Measurements from ENCODE around the gene COL4A1. TPM values are rescaled to one million over a fixed set of nuclear protein-coding genes. Genes with fewer than 3 reads are reported as not detected.

COL4A1 gene
- total RNA-seq, 1 donor from 2014 or later, result not detected

DNA sequence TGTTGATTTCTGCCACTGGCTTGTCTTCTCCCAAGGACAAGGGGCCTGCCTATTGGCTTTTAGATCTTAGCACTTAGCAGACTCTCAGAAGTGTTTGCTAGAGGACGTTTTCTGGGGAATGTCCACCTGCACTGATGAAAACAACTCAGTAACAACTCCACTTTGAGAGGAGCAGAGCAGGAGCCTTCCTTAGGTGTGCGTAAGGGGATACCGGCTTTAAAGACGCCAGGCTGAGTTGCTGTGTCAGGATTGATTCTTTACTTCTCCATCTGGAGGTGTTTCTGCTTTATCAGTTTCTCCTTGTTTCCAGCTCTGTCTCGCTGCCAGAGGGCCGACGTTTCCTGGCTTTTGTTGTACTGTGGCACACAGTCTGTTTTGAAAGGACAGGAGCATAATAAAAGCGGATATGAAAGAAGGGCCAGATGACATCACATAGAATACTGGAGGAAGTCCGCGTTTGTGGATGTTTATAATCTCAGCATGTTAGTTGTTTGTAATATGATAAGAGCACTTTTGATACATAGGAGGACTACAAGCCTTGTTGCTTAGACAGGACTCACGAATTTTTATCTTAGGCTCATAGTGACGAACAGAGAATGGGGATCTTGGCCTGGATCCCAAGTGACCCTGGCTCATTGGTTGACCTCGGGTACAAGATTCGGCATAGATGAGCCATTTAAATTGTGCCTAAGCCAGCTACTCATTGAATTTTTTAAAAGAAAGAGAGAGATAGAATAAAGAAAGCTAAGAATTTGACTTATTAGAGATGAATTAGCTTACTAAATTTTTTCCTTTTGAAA, 34.7 kb upstream of the COL4A1 start:
- intact Hi-C loops (cut with micrococcal nuclease), result no loop called here

DNA sequence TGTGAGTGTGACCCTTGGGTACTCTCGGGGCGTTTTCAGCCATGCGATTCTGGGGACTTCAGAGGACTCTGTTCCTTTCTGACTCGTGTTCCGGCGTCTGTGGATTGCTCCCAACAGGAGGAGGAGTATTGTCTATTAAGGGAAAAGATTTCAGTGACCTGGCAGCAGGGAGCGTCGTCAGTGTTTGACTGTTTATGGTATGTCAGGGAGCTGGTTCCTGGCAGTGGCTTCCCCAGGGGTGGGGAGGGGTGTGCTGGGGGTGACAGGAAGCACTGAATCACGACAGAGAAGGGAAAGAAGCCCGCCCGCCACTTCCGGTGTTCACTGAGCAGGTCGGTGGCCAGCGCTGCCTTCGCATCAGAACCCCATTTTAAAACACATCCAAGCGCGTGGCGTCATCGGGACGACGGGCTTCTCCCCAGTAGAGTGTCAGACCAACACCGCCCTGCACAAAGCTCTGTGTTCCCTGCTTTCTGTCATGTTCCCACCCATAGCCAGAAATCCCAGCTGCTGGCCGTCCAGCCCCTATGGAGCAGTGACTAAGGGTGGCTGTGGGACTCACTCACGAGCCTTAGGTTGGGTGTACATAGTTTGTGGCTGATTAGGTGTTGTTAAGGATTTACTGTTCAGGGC, 34.0 kb upstream of the COL4A1 start:
- intact Hi-C loops (cut with micrococcal nuclease), result no loop called here

DNA sequence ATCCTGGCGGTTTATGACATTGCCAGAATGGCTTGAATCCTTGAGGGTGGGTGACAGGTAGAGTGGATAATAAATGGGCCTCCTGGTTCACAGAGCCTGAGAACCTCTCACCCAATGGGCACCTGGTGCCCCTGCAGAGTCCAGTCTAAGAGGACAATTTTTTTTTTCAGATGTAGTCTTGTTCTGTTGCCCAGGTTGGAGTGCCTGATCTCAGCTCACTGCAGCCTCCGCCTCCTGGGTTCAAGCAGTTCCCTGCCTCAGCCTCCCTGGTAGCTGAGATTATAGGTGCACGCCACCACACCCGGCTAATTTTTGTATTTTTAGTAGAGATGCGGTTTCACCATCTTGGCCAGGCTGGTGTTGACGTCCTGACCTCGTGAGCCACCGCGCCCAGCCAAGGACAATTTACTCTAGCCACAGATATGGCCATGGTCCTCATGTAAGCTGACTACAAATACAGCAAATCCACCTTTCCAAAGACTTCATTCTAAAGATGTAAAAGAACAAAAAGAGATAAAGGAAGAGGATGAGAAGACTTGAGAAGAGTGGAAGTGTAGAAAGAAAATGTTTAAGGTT, 33.1 kb upstream of the COL4A1 start:
- intact Hi-C loops (cut with micrococcal nuclease), result no loop called here

DNA sequence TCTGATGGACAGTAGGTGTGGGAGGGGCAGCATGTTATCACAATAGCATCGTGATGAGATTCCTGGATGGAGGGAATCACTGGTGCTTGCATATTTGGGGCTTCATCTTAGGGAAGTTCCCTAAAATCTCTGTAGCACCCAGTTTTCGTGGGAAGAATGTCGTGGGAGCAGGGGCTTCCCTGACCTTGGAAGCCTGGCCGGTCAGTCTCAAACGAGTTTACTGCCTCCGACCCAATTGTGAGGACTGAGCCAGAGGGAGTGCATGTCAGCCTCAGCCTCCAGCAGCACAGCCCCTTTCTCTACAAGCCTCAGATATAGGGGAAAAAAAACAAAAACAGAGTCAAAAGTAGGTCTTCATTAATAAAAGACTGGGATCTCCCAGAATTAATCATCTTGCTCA, 32.3 kb upstream of the COL4A1 start:
- intact Hi-C loops (cut with micrococcal nuclease), result no loop called here

DNA sequence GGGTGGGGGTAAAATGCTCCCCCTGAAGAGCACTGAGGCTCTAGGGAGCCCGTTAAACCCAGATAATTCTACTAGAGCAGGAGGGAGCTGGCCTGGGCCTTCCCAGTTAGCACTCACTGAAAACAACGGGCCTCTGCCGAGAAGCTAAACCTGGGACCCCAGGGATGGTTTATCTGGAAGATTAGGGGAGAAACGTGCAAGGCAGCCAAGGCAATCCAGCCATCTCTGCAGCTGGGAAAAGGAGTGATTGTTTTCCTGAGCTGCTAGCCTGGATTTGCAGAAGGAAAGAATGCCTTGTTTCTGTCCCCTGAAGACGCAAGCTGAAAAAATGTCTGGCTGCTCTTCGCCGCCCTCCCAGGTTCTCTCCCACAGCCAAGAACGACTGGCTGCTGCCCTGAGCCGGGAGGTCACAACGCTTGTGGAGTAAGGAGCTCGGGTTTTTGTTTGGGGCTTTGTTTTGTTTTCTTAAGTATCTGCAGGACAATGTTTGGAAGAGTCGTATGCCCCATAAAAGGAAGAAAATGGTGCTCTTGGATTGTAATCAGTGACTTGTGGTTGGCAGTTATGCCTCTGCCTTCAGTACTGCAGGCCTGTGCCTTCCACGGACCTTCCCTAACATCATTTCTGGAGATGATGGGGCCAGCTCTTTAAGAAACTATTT, 31.6 kb upstream of the COL4A1 start:
- intact Hi-C loops (cut with micrococcal nuclease), result no loop called here

DNA sequence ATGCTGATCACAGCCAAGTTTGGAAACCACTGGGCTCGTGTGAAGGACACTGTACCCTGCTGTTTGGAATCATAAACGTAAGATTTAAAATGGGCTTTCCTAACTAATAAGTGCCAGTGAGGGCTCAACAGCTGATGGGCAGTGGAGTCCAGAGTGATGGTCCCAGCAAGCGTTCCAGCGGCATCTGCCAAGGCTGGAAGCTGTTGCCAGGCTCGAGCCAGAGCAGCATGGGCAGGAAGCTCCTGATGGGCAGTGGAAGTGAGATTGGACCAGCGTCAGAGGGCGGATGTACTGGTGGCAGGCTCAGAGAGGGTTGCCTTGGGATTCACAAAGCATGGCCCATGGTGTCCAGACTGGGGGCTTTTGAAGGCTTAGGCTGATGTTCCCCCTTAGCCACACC, 30.3 kb upstream of the COL4A1 start:
- intact Hi-C loops (cut with micrococcal nuclease), result no loop called here

DNA sequence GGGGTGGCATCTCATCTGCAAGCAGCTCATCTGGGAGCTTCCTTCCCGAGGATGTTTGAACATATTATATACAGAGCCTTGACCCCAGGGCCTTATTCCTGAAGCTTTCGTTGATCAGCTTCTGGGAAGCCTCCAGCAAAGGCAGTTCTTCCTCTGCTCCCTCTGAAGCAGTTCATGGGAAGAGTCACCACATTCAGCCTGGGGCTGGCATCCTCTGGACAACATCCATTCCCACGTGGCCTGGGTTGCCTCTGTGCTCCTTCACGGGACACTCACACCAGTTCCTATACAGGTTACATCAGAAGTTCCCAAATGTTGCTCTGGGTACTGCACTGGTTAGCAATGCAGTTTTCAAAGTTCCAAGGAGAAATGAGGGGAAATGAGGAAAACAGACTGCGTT, 29.7 kb upstream of the COL4A1 start:
- intact Hi-C loops (cut with micrococcal nuclease), result no loop called here

DNA sequence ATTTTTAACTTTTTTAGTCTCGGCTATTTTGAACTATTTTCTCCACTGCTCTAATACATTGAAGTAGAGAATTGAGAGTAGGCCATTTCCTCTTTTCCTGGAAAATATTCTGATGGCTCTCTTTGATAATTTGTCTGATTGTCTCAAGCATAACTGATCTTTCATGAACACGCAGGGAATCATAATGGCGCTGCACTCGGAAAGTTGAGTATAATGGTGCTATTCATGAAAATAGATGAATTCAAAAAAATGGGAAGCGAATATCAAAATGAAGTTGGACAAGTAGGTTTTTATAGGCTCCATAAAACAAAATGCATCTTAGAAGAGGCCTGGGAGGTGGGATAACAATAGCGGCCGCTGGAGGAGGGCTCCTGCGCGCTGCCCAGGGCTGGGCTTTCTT, 29.2 kb upstream of the COL4A1 start:
- intact Hi-C loops (cut with micrococcal nuclease), result no loop called here

DNA sequence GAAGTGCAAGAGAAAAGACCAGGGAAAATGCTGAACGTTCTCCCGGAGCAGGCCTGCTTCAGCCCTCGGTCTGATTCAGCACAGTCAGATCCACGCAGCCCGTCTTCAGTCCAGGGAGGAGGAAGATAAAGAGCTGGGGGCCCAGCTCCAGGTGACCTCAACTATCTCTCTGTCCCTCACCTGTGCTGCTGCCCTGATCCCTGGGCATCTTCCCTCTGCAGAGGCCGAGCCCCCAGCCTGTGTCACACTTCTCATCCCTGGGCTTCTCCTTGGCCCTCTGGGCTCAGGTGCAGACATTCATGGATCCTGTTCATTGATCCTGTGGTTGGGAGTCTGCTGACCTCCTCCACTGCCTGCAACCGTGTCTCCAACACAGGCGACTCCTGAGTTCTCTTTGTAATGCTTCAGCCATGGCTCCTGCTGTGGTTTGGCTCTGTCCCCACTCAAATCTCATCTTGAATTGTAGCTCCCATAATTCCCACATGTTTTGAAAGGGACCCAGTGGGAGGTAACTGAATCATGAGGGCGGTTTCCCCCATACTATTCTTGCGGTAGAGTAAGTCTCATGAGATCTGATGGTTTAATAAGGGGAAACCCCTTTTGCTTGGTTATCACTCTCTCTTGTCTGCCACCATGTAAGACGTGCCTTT, 28.0 kb upstream of the COL4A1 start:
- intact Hi-C loops (cut with micrococcal nuclease), result no loop called here

DNA sequence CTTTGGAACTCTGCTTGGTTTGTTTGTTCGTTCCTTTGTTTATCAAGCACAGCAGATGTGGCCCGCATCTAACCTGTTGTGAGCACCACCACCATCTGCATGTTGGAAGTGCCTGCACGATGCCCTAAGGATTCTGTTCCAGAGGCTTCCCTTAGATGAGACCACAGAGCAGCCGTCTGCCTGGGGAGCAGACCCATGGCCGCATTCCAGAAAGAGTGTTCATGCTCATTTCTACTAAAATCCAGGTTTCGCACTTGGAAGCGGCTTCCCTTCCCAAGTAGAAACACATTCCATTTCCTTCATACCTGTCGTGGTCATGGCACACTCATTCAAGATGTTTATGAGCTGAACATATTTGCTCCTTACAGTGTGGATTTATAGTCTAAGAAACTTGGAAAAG, 27.3 kb upstream of the COL4A1 start:
- intact Hi-C loops (cut with micrococcal nuclease), result no loop called here

DNA sequence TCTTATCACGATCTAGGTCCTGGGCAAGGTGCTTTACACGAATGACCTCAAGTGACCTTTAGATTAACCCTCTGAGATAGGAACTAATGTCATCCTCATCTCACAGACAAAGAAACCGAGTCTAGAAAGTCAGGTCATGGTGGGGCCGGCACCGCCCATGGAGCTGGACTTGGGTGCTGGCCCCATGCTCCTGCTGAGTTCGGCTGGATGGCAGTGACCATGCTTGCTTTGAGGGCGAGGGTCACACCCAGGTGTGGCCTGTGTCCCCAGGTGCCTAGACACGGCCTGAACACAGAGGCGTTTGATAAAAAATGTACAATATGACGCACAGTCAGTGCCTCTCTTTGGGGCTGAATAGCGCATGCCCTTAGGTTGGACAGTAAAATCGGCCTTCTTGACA, 26.9 kb upstream of the COL4A1 start:
- intact Hi-C loops (cut with micrococcal nuclease), result no loop called here

DNA sequence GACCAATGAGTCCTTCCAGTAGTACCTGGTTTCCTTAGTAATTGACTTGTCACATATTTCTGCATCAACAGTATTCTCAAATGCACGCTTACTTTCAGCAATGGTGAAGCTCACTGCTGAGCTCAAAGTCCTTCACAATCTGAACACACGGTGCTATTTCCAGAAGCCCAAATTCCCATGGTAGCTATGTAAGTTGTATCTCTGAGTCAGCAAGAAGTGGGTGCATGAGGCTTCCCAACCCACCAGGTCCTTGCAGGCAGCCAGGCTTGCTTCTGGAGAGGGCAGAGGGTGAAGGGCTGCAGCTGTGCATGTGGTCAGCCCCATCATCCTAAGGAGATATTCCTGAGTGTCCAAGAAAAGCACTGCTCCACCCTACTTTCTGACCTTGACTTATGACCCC, 25.8 kb upstream of the COL4A1 start:
- intact Hi-C loops (cut with micrococcal nuclease), result no loop called here

DNA sequence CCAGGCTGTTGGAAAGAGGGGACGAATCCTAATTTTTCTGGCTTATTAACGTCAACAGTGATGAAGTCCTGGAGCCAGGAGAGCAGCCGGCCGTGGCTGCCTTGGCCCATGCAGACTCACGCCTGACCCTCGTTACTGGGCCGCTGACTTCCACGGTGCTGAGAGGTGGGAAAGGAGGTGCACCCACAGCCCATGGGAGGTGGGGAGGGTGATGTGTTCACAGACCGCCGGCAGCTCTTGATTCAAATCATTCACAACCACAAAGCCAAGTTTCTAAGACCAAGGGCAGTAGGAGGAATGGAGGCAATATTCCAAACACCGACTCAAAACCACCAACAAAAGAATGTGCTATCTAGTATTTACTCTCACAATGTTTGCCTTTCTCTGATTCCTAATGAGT, 24.4 kb upstream of the COL4A1 start:
- intact Hi-C loops (cut with micrococcal nuclease), result no loop called here

DNA sequence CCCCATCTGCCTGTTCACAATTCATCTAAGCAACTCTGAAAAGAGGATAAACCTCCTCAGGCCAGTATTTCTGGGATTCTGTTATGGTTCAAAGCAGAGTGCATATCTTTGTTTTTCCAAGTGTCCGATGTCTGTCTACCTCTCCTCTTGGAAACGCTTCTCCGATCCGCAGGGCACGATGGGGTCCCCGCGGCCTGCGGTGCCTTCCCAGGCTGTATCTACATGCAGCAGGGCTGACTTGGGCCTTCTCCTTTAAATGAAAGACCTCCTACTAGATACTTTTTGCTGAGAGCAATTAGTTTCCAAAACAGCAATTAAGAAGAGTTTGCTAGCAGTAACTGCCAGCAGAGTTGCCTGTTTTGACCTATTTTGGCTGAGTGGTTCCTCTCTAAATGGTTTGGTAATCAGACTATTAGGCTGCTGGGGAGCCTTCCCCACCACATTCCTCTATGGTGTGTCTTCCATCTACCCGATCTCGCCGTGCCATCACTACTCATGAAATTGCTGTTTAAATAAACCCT, 23.6 kb upstream of the COL4A1 start:
- intact Hi-C loops (cut with micrococcal nuclease), result no loop called here

DNA sequence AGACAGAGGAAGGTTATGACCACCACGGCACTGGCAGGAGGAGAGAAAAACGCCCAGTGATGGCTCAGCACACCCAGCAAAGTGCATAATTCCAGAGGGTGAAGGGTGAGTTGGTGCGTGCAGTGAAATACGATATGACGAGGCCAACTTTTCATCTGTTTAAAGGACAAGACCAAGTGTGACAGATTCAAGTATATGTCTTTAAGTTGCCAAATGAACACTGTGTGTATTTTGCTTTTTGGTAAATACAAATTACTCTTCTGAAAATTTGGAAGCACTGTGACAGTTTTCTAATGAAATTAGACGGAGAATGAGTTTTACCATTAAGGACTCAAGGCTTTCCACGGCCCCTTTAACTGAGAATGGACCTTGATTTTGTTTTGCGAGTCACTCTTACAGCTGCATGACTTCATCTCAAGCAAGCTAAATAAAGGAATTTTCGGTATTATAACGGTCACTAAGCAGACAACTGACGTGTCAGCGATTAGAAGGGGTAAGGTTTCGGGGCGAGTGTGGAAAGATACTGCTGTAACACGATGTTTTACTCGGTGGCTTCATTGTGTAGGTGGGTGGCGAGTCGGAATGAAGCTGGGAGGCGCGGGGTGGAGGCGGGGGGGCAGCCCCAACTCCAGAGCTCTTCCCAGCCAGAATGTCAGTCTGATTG, 23.0 kb upstream of the COL4A1 start:
- intact Hi-C loops (cut with micrococcal nuclease), result no loop called here

DNA sequence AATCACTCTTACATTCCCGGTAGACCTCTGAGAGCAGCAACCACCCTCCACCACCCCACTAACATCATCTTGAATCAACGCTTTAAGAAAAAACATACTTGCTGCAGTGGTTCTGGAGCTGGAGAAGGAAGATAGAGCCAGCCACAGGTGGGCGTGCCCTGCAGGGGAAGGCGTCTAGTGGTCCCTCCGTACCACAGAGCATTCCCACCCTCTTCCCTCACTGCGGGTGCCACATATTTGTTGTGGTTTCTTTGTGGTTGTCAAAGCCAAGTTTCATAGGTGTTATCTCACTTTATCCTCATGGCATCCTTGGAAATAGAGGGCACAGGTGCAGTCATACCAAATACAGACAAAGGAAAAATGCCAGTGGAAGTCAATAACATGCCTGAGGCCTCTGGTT, 22.3 kb upstream of the COL4A1 start:
- intact Hi-C loops (cut with micrococcal nuclease), result no loop called here

DNA sequence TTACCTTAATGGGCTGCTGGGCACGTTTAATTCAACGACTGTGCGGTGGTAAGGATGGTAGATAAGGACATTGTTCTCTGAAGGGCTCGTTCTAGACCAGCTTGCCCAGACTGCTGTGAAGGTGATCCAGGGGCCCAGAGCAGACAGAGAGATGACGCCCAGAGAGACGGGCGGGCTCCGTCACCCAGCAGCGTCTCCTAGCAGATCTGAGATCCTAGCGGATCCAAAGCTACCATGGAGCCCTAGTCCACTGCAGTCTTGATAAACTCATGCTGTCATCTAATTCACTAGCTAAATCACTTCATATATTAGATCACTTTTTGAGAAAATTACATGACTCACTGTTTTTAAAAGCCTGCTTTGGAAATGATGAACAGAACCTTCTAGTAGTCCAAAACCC, 21.6 kb upstream of the COL4A1 start:
- intact Hi-C loops (cut with micrococcal nuclease), result no loop called here

DNA sequence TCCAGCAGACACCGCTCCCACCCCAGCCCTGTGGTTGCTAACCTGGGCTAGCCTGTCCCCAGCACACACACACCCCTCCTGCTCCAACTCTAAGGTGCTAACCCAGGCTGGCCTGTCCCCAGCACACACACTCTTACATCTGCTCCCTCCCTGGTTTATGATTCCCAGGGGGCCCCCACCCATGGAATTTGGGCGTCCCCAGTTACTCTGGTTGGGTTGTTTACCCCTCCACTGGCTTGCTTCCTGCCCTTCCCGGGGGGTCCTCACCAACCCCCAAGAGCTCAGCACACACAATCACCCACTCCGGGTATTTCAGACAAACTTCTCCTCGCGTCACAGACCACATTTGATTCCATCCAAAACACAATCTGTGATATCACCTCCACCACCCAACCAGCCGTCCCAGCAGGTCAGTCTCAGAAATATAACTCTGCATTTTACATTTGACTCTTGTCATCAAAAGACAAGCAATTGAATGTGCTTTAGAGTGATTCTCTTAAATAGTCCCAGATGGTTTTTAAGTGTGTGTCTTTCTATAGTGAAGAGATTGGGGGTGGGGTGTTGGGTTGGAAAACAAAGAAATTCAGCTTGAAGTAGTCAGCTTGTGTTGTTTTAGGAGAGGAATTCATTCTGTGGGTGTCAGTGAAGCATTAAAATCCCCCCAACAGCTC, 20.2 kb upstream of the COL4A1 start:
- intact Hi-C loops (cut with micrococcal nuclease), result no loop called here

DNA sequence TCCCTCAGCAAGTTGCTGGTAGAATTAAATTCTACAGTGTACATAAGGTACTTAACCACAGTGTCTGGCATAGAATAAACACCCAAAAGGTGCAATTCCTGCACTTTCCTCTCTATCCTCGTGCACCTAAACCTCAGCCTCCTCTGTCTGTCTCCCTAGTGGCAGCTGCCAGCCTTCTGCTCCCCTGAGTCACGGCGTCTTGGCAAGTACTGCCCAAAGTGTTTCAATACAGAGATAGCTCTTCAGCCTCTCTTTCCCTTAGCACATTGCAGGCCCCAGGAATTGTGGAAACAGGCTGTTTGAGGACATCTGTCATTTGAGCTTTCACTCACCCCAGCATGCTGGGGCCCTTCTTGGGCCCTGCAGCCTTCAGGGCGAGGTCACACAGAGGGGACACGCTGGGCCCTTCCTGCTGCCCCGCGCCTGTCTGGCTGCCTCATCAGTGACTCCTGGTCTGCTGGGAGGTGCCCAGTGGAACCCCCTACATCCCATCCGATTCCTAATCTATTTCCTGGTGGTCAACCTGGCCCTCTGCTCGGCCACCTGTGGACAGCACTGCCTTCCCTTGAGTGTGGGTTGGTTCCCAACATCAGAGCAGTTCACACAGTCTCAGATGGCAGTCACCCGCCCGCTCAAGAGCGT, 19.4 kb upstream of the COL4A1 start:
- intact Hi-C loops (cut with micrococcal nuclease), result no loop called here
